Omental fat pad (tissue), 4 donors: ENCODE results near the gene SURF1. TPM values are rescaled to one million over a fixed set of nuclear protein-coding genes. Genes with fewer than 3 reads are reported as not detected.

ENCODE experiments used
- ATAC-seq: fragments of 150-250 bp; one replicate; pipeline ENCODE4 v1.9.1; 2016; ENCODE audit warnings: mild to moderate bottlenecking, moderate library complexity; ENCODE audit not compliant: low FRiP score
- DNase-seq: peaks from one replicate; pipeline ENCODE4 v3.0.0-alpha.2; 2019; ENCODE audit warnings: low spot score
- total RNA-seq, 4 donors: library from RNA; depleted of rRNA; stranded (reverse); fragments of >200 nt; gene quantifications; one replicate each; pipeline ENCODE4 v1.1.0, GENCODE V29; 2016
- TF ChIP-seq, protein P1 (sequence below), 3 donors: fragments of 450-650 bp; IDR thresholded peaks; one replicate each; pipeline ENCODE4 v1.5.1; 2016 to 2017; ENCODE audit warnings: antibody characterized with exemption in 3 of 3, mild to moderate bottlenecking in 3 of 3, moderate library complexity in 2 of 3

Gene SURF1, protein sequence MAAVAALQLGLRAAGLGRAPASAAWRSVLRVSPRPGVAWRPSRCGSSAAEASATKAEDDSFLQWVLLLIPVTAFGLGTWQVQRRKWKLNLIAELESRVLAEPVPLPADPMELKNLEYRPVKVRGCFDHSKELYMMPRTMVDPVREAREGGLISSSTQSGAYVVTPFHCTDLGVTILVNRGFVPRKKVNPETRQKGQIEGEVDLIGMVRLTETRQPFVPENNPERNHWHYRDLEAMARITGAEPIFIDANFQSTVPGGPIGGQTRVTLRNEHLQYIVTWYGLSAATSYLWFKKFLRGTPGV
- total RNA-seq, result 10 to 100 TPM; 30.3 to 47.1 (median 41.1) TPM

DNA sequence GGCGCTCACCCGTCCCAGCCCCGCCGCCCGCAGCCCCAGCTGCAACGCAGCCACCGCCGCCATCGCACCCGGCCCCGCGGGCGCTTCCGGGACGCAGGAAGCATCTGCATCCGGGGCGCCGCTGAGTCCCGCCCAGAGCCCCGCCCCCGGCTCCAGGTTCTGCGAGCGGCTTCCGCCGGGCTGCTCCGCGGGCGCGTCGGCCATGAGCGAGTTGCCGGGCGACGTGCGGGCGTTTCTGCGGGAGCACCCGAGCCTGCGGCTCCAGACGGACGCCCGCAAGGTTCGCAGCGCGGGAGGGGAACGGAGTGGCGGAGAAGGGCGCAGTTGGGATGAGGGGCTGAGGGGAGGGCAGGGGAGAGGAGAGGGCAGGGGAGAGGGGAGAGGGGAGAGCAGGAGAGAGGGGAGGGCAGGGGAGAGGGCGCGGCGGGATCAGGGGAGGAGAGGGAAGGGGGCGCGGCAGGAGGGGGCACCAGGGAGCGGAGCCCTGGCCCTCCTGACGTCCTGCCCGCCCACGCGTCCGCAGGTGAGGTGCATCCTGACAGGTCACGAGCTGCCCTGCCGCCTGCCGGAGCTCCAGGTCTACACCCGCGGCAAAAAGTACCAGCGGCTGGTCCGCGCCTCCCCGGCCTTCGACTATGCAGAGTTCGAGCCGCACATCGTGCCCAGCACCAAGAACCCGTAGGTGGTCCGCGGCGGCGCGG, at the start of gene SURF1, which contains the start of gene SURF2:
Gene SURF1, minus strand, starts transcription at position 97 of the 701 bp plus-strand sequence. Its CDS starts 34 bp downstream, at position 63.
Gene SURF2, plus strand, starts transcription at position 160 of the 701 bp plus-strand sequence. Its CDS starts 43 bp downstream, at position 203.
- TF ChIP-seq, protein P1, sequence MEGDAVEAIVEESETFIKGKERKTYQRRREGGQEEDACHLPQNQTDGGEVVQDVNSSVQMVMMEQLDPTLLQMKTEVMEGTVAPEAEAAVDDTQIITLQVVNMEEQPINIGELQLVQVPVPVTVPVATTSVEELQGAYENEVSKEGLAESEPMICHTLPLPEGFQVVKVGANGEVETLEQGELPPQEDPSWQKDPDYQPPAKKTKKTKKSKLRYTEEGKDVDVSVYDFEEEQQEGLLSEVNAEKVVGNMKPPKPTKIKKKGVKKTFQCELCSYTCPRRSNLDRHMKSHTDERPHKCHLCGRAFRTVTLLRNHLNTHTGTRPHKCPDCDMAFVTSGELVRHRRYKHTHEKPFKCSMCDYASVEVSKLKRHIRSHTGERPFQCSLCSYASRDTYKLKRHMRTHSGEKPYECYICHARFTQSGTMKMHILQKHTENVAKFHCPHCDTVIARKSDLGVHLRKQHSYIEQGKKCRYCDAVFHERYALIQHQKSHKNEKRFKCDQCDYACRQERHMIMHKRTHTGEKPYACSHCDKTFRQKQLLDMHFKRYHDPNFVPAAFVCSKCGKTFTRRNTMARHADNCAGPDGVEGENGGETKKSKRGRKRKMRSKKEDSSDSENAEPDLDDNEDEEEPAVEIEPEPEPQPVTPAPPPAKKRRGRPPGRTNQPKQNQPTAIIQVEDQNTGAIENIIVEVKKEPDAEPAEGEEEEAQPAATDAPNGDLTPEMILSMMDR (IDR thresholded peaks at IDR 0.05), result no peak
- DNase-seq (peak; percentile 52), ATAC-seq (peak; percentile 85)

DNA sequence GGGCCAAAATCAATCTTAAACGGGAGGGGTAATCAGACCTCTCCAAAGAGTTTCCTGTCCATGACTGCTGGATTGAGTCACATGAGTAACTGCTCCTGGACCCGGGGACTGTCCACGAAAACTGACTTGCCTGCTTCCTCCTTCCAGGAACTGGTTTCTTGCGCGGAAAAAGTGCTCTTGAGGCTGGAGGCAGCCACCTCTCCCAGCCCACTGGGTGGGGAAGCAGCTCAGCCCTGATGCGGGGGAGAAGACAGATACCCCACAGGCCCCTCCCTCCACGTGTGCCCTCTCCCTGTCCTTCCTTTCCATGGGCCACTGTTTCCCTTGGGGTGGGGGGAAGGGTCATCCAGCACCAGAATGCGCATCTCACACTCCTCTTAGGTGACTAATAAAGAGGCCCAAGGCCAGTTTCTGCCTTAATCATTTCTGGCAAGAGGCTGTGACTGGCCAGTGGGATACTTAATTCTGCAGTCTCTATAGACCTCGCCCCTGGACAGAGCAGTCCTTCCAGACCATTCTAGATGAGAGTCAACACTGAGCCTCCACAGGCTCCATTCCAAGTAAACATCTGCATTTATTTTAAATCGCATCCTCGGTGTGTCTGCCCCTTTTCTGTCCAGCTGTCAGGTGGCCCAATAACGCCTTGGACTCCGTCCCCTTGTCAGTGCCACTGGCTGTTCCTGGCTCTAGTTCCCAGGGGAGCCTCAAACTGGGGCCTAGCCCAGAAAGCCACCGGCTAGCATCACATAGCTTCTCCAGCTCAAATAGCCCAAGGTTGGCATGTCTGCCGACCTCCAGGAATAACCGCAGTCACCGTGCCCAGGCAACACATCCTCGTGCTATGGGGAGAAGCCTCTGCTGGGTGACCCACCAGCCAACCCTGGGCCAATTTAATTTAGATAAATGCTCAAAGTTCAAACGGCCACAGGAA, 49.5 kb upstream of the SURF1 start:
- ATAC-seq, result peak; percentile 26
- DNase-seq, result no peak
- TF ChIP-seq, protein P1 (IDR thresholded peaks at IDR 0.05), result no peak

DNA sequence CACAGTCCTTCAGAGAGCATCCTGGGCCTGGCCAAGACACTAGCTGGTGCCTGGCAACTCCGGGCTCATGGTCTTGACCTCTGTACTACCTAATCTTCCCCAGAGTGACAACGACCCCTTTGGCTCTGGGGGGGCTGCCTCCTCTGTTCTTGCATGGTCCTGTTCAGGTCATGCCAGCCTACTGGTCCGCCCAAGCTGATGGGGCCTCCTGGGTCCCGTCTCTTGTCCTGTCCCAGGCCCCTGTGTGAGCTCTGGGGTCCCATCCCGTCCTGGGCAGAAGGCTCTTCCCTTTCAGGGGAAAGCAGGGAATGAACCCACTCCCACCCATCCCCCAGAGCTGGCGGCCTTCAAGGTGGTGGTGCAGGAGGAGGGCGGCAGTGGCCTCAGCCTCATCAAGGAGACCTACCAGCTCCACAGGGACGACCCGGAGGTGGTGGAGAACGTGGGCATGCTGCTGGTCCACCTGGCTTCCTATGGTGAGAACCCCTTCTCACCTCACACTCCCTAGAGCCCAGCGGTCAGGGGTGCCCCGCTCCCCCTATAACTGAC, 48.2 kb upstream of the SURF1 start:
- DNase-seq (no peak), ATAC-seq (no peak)
- TF ChIP-seq, protein P1 (IDR thresholded peaks at IDR 0.05), result no peak

DNA sequence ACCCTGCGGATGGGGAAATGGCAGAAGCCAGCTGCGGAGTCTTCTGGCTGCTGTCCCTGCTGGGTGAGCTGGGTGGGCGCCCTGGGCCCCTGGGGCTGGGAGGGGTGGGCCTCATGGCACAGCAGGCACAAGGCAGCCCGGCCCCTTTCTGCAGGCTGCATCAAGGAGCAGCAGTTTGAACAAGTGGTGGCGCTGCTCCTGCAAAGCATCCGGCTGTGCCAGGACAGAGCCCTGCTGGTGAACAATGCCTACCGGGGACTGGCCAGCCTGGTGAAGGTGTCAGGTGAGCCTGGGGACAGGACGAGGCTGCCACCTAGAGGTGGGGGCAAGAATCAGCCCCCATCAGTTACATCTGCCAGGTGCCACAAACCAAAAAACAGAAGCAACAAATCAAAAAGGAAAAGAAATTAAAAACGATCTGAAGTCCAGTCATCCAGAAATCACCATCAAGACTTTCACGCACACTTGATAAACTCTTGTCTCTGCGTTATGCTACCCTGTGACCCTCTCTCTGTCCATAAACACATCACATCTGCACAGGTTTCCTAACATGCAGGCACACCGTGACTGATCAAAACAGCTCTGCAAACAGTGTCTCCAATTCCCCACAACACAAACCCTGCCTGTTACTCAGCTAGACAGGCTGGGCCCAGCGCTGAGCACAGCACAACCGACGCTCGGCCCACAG, 47.6 kb upstream of the SURF1 start:
- DNase-seq (no peak), ATAC-seq (no peak)
- TF ChIP-seq, protein P1 (IDR thresholded peaks at IDR 0.05), result no peak

DNA sequence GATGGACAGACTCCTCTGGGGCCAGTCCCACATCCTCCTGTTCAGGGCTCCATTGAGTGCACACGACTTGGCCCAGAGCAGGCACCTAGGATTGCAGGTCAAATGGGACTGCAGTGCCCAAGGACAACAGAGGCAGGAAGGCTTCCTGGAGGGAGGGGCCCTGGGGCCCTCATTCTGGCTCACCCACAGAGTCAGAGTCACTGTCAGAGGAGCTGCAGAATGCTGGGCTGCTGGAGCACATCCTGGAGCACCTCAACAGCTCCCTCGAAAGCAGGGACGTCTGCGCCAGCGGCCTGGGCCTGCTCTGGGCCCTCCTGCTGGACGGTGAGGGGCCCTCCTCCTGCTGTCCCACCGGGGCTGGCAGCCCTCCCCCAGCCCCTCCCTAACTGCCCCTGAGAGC, 46.4 kb upstream of the SURF1 start:
- TF ChIP-seq, protein P1 (IDR thresholded peaks at IDR 0.05), result no peak
- no peak for ATAC-seq
- DNase-seq, result no peak

DNA sequence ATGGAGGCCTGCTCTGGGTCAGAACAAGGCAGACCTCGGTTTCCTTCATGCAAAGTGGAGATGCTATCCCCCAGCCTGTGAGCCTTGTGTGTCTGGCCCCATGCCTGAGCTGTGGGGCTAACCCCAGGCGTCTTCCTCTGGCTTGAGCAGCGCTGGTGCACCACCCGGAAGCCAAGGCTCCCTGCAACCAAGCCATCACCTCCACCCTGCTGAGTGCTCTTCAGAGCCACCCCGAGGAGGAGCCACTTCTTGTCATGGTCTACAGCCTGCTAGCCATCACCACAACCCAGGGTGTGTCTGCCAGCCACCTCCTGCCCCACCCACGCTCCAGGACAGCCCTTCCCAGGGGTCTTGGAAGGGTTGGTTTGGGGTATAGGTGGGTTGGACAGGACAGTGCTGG, 45.3 kb upstream of the SURF1 start:
- ATAC-seq (no peak), DNase-seq (no peak)
- TF ChIP-seq, protein P1 (IDR thresholded peaks at IDR 0.05), result no peak
